Measurements from ENCODE around the gene APOBR.

GRCh38 chr16:28534542-28535373 is 40.3 kb downstream of the APOBR start:
- TF ChIP-seq CTCF (IDR thresholded peaks at IDR 0.05) (no peak), POLR2A (IDR thresholded peaks at IDR 0.05) (no peak)
